ENCODE results near the gene PLEKHM2.

PLEKHM2 gene

DNA sequence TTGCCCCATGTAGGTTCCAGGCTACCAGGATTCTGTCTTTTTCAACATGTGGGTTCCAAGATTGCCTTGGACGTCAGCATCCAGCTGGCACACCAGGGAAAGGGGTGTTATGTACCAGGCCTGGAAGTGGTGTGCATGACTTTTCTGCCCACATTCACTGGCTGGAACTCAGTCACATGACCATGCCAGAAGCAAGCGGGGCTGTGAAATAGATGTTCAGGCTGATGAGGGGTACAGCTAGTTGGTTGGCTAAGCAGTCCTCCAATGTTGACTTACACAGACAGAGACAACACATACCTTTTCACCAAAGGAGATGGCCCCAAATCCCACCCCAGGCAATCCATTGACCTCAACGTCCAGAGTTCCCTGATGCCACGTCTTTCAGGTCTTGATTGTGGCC, 14.3 kb upstream of the PLEKHM2 start:
- Histone ChIP-seq H3K4me3 (ENCODE audit: low read depth, low read length) (no peak overlapping the region), H3K4me1 (no peaks in the 10 kb centered on the region), H3K9me3 (no peaks in the 10 kb centered on the region), H3K27me3 (no peaks in the 10 kb centered on the region), H3K36me3 (no peaks in the 10 kb centered on the region)
- no peak for DNase-seq
- TF ChIP-seq, protein P1, sequence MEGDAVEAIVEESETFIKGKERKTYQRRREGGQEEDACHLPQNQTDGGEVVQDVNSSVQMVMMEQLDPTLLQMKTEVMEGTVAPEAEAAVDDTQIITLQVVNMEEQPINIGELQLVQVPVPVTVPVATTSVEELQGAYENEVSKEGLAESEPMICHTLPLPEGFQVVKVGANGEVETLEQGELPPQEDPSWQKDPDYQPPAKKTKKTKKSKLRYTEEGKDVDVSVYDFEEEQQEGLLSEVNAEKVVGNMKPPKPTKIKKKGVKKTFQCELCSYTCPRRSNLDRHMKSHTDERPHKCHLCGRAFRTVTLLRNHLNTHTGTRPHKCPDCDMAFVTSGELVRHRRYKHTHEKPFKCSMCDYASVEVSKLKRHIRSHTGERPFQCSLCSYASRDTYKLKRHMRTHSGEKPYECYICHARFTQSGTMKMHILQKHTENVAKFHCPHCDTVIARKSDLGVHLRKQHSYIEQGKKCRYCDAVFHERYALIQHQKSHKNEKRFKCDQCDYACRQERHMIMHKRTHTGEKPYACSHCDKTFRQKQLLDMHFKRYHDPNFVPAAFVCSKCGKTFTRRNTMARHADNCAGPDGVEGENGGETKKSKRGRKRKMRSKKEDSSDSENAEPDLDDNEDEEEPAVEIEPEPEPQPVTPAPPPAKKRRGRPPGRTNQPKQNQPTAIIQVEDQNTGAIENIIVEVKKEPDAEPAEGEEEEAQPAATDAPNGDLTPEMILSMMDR (IDR thresholded peaks at IDR 0.05; ENCODE audit: low read depth, low read length): no peak

DNA sequence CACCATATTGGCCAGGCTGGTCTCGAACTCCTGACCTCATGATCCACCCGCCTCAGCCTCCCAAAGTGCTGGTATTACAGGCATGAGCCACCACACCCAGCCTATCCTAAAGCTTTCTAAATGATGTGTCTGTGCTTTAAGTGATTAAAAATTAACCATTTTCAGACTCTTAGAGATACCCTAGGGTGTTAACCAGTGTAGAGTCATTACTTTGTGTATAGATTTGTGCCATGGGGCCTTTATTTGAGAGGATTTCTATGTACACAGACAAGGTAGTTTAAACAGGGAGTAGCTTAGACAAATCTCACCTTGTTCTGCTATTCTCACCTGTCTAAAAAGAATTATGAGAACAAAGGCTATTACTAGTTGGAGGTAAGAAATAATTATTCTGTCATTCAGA, 12.7 kb upstream of the PLEKHM2 start:
- H3K4me1 ChIP-seq: no peaks in the 10 kb centered on the region
- no peaks in the 10 kb centered on the region for H3K27me3 ChIP-seq
- H3K36me3 ChIP-seq: no peaks in the 10 kb centered on the region
- H3K9me3 ChIP-seq: no peaks in the 10 kb centered on the region
- no peak for DNase-seq
- TF ChIP-seq, protein P1 (IDR thresholded peaks at IDR 0.05; ENCODE audit: low read depth, low read length): no peak
- no peak overlapping the region for H3K4me3 ChIP-seq (ENCODE audit: low read depth, low read length)

DNA sequence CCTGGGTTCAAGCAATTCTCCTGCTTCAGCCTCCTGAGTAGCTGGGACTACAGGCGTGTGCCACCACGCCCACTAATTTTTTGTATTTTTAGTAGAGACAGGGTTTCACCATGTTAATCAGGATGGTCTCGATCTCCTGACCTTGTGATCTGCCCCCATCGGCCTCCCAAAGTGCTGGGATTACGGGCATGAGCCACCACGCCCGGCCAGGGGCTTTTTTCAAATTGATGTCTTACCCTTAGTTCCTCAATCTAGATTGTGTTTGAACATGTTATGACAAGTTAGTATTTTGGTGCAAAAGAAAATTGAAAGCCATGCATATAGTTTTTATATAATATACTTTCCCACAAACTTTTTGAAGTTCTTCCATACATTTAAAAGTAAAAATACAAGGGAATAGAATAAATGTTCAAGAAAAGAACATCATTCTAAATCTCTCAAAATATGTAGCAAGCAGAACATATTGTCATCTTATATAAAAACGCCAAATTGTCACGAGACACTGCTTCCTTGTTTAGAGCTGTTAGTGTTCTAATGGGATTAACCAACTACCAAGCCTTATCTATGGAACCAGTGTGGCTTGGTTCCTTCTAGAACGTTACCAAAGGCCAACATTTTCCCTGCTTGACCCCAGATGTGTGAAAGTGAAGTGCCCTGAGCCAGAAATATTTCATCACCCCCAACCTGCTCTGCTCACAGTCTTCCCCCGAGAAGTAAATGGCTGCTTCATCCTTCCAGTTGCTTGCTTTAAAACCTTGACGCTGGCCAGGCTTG, 9.5 kb upstream of the PLEKHM2 start:
- Histone ChIP-seq H3K9me3 (no peaks in the 10 kb centered on the region), H3K36me3 (no peaks in the 10 kb centered on the region), H3K4me3 (ENCODE audit: low read depth, low read length) (no peak overlapping the region), H3K4me1 (no peaks in the 10 kb centered on the region), H3K27me3 (no peaks in the 10 kb centered on the region)
- TF ChIP-seq, protein P1 (IDR thresholded peaks at IDR 0.05; ENCODE audit: low read depth, low read length): no peak
- no peak for DNase-seq

DNA sequence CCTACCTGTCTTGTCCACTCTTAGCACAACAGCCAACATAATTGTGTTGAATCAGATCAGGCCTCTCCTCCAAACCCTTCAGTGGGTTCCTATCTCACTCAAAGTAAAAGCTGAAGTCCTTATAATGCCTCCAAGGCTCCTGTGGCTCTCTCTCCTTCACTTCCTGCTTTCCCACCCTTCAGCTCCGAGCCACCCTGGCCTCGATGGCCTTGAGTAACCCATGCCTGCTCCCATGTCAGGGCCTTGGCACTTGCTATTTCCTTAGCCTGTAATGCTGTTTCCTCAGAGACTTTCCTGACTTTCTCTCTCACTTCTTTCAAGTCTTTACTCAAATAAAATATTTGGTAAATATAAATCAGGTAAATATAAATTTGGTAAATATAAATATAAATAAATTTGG, 8.1 kb upstream of the PLEKHM2 start:
- TF ChIP-seq, protein P1 (IDR thresholded peaks at IDR 0.05; ENCODE audit: low read depth, low read length): no peak

DNA sequence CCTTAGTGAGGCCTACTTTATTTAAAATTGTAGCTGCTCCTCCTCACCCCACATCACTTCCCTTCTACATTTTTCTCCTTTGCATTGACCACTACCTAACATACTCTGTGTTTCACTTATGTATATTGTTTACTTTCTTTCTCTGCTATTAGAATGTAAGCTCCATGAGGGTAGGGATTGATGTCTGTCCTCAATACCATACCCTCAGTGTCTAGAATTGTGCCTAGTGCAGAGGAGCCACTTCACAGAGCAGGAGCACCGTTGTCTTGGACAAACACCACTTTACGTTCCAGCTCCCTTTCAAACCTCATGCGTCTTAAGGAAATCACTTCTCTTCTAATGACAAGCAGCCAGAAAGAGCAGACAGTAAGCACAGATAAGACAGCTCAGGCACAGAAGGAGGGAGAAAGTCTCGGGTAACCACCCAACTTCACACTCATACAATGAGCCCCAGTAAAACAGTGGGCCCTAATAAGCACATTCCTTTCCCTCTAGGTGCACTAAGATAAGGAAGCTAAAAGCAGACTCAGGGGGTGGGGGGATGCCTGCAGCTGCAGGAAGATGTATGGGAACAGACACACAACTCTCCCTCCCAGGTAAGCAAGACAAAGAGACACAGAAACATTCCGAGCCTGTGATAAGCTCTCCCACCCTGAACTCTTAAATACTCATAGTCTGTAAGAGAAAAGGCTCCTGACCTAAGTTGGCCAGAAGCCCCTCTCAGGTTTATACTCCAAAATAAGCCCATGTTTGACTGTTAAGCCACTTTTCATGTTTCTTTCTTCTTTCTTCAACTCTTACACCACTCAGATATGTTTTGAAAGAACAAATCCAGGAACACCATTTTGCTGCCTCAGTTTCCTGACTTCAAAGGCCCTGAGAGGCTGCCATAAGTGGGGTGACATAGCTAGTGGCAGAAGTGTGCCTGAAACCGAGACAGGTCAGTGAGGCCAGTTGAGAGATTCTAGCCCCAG, 7.1 kb upstream of the PLEKHM2 start:
- Histone ChIP-seq H3K4me3 (ENCODE audit: low read depth, low read length) (no peak overlapping the region), H3K9me3 (no peaks in the 10 kb centered on the region), H3K27me3 (no peaks in the 10 kb centered on the region), H3K36me3 (no peaks in the 10 kb centered on the region), H3K4me1 (no peaks in the 10 kb centered on the region)
- TF ChIP-seq, protein P1 (IDR thresholded peaks at IDR 0.05; ENCODE audit: low read depth, low read length): no peak
- no peak for DNase-seq

More for the DNA sequence above, 8.1 kb upstream of the PLEKHM2 start:
- H3K9me3 ChIP-seq: no peaks in the 10 kb centered on the region
- H3K36me3 ChIP-seq: no peaks in the 10 kb centered on the region
- DNase-seq: no peak
- no peaks in the 10 kb centered on the region for H3K27me3 ChIP-seq
- no peak overlapping the region for H3K4me3 ChIP-seq (ENCODE audit: low read depth, low read length)
- H3K4me1 ChIP-seq: no peaks in the 10 kb centered on the region
